Suppressor macrophage treated with lipopolysaccharide for 4 hours (primary cell): ENCODE results near the gene MAML2.
A peak's percentile ranks its signal among the peaks of the same experiment; 100 is the strongest.

Source experiments
- DNase-seq: peaks from one replicate; pipeline ENCODE4 v3.0.0-alpha.2; 2020

The MAML2 gene

DNA sequence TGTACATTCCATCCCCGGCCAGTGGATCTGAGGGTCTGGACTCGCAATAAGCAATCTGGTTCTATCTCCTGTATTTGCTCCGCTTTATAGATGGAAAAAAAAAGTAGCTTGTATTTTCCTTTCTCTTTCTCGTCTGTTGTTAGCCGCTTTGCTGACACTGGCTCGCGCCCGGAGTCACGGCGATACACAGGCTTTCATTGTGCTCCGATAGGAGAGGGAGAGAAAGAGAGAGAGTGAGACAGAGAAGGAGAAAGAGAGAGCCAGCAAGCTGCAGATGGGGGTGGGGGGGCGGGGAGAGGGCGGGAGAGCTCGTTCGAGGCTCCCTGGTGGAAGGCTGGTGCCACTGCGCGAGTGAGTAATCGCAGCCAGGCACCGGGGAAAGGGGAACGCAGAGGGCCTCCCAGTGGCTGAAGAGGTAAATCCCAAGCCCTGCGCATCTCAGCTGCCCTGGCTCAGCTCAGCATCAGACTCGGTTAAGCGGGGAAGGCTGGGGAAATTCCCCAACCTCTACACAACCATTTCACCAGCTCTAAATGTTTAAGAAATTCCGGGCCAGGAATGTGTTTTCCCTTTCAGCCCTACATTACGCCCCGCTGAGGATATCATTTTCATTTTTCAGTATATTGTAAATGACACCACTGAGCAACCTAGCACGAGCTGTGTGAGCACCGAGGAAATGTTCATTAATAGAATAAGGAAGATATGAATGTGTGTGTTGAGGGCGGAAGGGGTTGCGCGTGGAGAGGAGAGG, at the start of gene MAML2:
MAML2 (minus strand) TSS at position 235 of the 751 bp plus-strand sequence. CDS start 1,300 bp downstream, outside the sequence.
- DNase-seq = peak; percentile 97

DNA sequence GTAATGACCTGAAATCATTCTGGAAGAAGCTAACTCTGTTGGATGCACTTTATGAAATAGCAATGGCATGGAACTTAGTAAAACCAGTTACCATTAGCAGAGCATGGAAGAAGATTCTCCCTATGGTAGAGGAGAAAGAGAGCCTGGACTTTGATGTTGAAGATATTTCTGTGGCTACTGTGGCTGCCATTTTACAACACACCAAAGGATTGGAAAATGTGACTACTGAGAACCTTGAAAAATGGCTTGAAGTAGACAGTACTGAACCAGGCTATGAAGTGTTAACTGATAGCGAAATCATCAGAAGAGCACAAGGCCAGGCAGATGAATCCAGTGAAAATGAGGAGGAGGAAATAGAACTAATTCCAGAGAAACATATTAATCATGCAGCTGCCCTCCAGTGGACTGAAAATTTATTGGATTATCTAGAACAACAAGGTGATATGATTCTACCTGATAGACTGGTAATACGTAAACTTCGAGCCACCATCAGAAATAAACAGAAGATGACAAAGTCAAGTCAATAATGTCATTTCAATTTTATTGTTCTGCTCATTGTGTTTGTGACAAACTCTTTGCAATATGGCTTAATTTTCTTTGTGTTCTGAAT, 48.8 kb upstream of the MAML2 start:
- no peak for DNase-seq

DNA sequence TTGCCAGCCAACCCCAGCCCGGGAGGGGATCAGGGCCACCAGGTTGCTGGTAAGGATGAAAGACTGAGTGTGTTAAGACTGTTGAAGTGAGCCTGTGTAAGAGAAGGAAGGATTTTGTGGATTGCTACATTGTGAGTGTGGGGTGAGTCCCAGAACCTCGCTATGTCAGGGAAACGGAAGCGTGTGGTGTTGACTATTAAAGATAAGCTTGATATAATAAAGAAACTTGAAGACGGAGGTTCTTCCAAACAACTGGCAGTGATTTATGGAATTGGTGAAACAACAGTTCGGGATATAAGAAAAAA, 47.4 kb upstream of the MAML2 start:
- peak; percentile 42 for DNase-seq

DNA sequence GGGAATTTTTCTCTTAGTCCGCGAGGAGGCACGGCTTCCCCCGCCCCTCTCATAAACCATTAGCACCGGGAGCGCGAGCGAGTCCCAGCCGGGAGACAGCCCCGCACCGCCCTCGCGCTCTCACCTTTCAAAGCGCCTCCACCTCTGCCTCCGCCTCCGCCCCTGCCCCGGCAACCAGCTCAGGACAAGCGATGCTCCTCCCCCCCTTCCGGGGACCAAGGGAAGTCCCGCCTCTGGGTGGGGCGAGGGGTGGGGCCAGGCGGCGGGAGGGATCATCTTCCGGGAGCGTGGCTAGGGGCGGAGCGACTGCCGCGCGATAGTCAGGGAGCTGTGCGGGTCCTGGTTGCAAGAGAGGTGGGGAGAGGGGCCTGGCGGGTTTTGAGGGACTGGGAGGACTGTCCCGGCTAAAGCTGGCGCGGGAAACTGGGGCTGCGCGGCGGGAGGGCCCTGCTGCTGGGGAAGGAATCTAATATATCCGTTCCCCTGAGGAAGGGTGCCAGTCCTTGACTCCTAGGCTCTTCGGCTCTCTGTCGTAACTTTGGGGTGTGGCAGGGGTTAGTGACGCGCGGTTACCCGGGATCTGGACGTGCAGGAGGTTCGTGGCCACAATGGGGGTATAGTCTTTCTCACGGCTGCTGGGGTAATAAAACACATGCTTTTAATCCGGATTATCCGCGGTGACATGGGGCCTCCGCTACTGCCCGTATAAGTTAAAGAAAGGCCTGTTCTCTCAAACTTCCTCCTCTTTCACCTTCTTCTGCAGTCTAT, 46.9 kb upstream of the MAML2 start, which contains the start of the genes CCDC82 and JRKL:
CCDC82 (minus strand) TSS at position 193 of the 768 bp plus-strand sequence. CDS start 5,165 bp downstream, outside the sequence.
JRKL (plus strand) TSS at position 294 of the 768 bp plus-strand sequence. CDS start 637 bp downstream, outside the sequence.
- peak; percentile 96 for DNase-seq

DNA sequence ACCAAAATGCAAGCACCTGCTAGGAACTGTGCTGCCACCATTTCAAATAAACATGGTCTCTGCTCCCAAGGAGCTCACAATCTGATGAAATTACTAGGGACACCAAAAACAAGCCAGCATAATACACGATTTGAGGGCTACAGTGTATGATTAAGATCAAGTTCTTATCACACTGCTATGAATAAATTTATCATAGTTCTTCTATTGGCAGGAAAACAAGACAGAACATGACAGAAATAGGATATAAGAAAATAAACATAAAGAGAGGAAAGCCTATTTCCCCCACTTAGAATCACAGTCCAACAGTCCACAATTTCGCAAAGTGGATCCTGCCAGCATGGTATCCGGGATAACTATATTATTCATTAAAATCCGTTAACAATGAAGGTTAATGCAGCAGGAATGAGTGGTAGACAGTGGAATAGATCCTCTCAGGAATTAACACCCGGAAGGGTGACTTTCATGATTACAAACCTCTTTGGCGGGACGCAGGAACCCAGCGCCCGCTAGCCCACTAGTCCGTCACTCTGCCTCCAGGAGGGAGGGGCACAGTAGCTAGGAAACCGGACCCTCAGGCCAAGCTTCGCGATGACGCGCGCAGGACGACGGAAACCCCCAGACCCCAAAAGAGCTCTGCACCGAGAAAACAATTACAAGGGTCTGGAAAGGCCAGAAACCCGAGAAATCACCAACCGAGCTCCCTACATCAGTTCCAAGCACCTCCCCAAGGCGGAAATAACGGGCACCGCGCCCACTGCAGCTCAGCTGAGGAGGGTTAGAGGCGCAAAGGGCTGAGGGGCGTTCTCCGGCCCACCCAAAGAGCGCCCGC, 46.1 kb upstream of the MAML2 start:
- DNase-seq = peak; percentile 50

DNA sequence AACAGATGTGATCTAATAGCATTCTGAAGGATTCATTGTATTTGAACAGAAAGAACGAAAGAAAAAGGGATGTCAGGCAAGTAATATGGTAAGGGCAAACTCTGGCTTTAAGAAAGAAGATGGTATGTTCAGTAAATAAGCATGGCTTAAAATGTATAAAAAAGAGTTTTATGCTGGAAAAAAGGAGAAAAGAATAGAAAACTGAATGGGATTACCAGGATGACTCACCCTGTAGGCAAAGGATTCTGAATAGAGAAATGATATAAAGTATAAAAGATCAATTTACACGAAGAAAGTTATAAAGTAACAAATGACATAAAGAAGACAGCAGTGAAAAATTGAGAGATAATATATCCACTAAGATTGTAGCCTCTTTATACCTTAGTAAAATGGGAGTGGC, 42.2 kb upstream of the MAML2 start:
- no peak for DNase-seq

DNA sequence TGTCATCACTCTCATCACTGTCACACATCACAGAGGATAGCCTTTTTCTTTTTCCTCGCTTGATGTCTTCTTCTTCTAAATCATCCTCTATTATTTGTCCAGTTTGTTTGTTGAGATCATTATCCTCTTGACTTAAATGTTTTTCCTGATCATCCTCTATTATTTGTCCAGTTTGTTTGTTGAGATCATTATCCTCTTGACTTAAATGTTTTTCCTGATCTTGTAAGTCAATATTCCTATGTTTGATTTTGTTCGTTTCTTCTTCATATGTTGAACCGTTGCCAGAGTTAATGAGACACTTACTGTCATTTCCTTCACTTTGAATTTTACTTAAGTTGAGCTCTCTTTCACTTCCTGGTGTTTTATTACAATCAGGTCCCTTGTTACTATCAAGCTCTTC, 41.2 kb upstream of the MAML2 start:
- no peak for DNase-seq

DNA sequence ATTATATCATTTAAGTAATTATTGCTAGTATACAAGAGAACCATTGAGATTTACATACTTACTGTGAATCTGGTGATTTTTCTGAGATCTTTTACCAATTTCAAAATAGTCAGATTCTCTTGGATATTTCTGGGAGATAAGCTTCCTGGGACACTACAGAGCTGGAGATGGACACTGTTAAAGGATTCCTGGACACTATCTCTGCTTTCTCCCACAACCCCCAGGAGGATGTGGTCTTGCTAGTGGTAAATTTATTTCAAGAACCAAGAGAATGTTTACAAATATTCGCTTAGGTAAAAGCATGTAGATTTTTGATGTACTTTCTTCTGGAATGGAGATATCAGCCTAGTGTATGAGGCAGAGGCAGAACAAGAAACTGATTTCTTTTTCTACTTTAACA, 33.8 kb upstream of the MAML2 start:
- DNase-seq = no peak

DNA sequence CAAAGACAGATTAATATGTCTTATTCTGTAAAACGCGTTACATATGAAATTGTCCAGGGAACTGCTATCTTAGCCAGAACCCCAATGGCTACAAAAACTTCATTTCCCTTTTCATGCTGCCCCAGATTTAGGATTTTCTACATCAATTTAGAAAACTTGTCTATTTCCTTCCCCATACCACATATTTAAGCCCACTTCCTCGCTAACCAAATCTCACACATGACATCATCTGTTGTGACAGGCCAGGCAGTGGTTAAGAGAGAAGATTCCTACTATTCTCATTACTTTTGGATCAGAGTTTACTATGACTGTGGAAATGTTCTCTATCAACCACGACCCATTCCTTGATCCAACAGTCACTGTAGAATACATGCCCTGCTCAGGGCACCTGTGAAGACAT, 30.8 kb upstream of the MAML2 start:
- peak; percentile 32 for DNase-seq

DNA sequence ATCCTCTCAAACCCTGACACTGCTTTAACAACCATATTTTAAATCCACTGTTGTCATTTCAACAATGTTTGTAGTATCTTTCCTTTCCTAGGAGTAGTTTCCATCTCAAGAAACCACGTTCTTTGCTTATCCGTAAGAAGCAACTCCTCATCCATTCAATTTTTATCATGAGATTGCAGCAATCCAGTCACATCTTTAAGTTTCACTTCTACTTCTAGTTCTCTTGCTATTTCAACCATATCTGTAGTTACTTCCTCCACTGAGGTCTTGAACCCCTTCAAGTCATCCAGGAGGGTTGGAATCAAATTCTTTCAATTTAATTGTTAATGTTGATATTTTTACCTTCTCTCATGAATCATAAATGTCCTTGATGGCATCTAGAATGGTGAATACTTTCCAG, 24.3 kb upstream of the MAML2 start:
- DNase-seq = peak; percentile 46

DNA sequence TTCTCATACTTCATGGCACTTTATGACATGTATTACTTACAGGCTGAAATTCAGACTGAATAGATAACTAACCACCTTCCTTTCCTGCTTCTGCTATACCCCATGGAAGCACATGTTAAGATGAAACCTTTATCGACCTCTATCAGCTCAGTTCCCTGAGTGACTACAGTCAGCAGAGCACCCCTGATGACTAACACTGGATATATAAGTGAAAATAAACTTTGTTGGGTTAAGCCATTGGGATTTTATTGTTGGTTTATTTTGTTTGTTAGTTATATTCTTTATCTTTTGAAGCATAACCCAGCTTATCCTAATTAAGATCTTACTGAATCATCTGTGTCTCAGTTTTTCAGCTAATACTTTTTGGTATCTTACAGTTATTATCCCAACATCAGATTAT, 23.0 kb upstream of the MAML2 start:
- no peak for DNase-seq

DNA sequence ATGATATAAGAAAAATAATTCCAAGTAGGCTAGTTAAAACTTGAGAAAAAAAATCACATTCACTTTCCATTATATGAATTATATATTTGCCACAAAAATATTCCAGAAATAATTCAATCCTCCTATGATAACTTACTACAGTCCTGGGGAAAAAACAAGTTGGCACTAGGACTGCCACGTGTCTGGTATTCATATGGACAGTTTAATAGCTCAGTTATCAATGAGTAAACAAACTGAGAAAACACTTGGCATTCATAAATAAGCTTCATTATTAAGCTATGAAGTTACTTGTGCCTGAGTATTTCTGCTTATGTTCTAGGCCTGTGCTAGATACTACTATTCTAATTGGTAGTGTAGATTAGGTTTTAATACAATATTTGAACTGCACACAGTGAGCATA, 22.5 kb upstream of the MAML2 start:
- DNase-seq = no peak

DNA sequence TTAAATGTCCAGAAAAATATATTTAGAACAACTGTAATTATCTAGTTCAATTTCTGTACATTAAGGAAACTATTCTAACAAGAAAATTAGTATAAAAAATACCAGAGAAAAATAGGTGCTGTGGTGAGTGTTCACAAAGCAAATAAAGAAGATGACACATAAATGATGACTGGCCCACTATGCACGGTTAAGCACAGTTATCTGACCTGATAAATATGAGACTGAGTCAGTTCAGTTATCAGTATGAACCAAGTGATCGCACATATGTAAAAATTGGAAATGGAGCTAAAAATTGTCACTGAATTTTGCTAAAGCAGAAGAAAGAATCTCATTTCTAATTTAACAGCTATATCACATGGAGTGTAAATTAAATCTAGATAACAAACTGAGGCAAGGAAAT, 18.8 kb upstream of the MAML2 start:
- no peak for DNase-seq

DNA sequence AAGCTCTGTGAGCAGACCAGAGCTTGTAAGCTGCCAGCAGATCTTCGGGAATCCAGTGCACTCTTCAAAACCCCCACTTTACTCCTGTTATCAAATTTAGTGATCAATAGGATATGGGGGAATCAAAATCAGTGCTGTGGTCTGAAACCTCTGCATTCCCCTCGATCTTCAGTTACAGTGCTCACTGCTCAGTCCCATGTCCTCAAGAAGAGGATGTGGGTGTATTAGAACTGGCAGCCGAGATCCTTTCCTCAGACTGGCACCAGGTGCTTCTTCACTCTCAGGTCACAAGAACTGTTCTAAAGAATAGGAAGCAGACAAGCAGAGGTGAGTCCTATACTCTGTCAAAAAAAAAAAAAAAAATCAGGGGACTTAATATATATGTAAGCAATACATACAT, 15.3 kb upstream of the MAML2 start:
- no peak for DNase-seq

DNA sequence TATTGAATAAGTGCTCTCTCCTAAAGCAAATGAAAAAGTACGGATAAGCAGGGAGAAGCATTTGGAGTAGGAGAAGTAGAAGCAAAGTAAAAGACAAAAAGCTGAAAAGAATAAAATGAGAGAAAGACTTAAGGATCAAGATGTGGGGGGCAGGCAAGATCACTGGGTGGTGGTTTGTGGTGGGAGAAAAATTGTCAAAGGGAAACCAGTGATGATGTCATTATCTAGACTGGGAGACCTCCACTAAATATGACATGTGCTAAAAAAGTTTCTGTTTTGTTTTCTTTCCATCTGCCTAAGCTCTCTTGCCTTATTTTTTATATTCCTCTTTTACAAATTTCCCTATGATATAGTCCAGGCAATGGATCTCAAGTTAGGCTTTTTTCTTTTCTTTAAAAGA, 14.8 kb upstream of the MAML2 start:
- DNase-seq = no peak

DNA sequence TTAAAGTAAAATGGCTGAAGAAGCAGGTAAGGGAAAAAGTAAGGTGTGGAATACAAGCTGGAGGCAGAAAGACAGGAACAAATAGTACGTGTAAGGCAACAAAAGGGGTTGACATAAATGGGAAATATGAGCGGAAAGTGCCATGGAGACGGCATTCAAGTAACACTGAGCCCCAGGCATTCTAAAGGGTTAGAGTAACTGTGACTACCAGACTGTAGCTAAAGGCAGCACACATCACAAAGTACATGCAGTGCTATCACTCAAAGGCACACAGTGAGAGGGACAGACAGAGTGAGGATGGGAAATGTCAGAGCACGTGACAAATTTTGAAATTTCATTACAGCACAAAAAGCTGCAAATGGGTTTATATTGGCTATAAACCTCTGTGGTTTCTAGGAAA, 13.9 kb upstream of the MAML2 start:
- DNase-seq = no peak

DNA sequence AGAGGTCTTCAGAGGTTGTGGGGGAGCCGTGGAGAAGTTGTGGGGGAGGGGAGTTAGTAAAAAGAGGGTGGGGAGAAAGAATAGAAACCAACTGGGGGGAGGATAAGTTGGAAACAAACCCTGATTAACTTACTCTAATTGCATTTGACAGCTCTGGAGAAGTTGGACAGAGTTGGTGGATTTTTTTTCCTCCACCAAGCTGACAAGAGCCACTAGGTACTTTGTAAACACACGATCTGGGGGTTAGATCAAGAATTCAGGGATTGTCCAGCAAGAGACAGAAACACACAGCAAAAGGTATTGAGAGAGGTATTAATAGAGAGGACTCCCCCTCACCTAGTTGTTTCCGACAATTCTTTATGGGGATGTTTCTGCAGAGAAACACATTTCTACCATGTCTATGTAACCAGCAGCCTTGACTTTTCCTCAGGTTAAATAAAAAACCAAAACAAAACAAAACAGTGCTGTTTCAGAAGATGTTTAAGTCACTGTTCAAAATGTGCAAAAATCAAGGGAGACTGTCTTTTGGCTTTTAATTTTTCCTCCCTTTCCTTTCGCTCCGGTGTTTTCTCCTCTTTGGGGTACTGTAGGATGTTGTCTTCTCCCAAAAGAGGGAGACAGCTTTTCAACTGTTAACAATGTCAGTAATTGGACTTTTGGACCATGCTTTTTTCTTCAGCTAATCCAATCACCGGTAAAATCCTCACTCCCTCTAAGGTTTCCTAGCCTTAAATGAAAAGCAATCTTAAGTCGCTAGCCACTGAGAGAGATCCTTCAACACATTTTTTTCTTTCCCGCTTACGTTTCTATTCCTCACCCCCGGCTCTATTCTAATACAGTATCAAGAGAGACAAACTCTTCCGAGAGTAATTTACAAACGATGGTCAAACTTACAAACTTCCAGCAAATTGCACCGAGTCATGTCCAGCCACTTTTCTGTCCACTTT, 708 bp downstream of the MAML2 start:
- no peak for DNase-seq

DNA sequence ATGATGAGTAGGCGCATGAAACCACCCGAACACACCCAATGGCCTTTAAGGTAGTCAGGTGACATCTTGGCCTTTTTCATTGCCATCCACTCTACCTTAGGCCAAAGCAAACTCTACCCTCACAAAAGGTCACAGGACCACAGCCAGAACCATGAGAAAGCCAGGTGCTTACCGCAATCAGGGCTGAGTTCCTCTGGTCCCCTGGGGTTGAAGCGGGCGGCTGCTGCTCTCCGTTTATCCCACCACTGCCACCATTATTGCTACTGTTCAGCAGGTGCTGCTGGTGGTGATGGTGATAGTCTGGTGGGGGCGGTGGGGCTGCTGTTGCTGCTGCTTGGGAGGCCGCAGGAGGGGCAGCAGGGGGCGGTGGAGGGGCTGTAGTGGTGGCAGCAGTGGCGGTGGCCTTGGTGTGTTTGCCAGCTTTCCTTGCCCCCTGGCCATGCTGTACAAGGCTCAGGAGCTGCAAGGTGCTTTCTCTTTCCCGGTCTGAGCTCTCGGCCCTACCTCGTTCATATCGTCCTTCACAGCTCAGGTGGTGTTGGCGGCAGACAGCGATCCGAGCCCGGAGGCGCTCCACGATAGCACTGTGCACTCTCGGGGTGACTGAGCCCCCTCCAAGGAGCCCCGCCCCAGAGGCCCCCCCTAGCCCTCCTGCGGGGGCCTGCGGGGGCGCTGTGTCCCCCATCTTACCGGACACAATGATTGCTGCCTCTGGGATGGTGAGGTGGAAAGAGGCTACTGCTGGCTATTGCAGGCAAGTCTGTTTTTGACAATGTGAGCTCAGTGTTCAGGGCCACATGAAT, 1.6 kb downstream of the MAML2 start:
- DNase-seq = no peak

DNA sequence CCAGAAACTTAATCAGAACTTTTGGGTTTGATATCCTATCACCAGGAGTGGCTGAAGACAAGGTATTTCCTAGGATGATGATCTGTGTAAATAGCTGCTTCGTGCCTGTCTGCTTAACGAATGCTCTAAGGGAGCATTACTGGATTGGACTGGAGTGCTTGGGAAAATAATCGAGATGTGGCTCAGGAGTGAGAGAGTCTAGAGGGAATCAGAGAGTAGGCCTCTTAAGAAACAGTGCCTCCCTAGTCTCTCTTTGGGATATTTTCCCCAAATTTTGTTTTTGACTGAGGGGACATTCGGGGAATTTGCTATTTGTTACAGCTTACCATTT, 2.5 kb downstream of the MAML2 start:
- DNase-seq = no peak

DNA sequence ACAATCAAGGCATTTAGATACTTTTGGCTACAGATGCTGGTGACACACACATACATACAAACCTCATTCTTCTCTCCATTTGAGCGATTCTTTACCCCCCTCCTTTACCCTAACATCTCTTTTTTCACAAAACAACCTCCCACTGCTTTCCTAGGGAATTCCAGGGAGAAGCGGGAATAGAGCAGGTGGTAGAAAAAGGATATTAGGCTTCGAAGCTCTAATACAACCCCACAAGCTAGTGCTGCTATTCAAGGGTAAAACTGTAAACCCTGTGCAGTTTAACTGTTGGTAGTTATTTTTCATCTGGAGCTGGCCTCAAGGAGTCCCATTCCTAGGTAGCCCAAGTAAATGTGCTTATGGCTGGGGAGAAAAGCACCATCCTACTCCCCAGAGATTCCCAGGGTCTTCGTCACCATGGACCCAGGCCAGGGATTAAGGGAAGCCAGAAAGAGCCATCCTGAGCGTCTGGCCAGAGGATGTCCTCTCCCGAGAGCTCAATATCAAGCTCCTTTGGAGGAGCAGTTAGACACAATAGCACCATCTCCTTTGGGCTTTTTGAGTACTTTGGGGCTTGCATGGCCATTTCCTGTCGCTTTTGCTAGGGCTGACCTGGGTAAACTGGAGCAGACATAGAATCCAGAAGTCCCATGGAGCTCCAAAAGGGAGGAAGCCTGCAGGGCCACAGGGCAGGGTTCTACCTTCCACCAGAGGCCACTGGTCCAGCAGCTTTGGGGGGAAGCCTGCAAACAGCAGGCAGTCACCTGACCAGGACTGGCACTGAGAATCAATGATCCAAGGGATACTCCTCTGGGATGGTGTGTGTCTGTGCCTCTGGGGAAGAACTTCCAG, 3.1 kb downstream of the MAML2 start:
- DNase-seq = no peak
